ENCODE data around the gene ERCC6L. TPM values are rescaled to one million over a fixed set of nuclear protein-coding genes. Genes with fewer than 3 reads are reported as not detected.

Gene ERCC6L
- total RNA-seq, 4 donors from 2014 or later = 0.13 to 0.81 (median 0.34) TPM; not detected in 1

GRCh38 chrX:72273718-72274117 lies 34.9 kb upstream of the ERCC6L start:
- intact Hi-C loops (cut with DNase I; ENCODE audit: low total_unique reads) = no loop called here
- H3K4me3 ChIP-seq (ENCODE audit: low read depth, poor library complexity, severe bottlenecking) = no peak overlapping the region
- WGBS, 2 donors = 85 to 86% methylated on average over 6 of the region's 6 CpGs
- no peak for TF ChIP-seq POLR2A (IDR thresholded peaks at IDR 0.05)
- TF ChIP-seq CTCF (IDR thresholded peaks at IDR 0.05) = no peak
- DNase-seq (ENCODE audit: low spot score in 2 of 2) = no peak

DNA sequence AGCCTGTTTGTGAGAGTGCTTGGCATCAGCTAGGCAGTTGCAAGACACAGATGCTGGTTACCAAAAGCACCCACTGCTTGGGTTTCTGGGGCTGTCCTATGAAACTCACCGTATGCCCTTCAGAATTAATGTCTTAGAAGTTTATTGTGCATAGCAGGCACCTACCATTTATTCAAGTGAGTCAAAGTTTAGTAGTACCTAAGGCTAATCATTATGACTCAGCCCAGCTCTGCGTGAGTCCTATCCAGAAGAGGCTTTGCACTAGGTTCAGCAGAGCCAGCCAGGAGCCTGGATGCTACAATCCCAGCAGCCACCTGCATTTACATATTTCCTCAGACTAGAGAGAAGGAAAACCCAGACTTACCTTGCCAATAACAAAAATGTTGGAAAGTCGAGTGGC lies 34.0 kb upstream of the ERCC6L start:
- H3K4me3 ChIP-seq (ENCODE audit: low read depth, poor library complexity, severe bottlenecking) = no peak overlapping the region
- 58 to 65% methylated on average over 3 of the region's 3 CpGs for WGBS, 2 donors
- intact Hi-C loops (cut with DNase I; ENCODE audit: low total_unique reads) = no loop called here
- DNase-seq (ENCODE audit: low spot score in 2 of 2) = no peak
- no peak for TF ChIP-seq CTCF (IDR thresholded peaks at IDR 0.05)
- TF ChIP-seq POLR2A (IDR thresholded peaks at IDR 0.05) = no peak

- no peak for DNase-seq (ENCODE audit: low spot score in 2 of 2)
- intact Hi-C loops (cut with DNase I; ENCODE audit: low total_unique reads) = no loop called here
- TF ChIP-seq POLR2A (IDR thresholded peaks at IDR 0.05) (no peak), CTCF (IDR thresholded peaks at IDR 0.05) (no peak)
- WGBS, 2 donors = 48 to 81% methylated on average over 3 of the region's 3 CpGs
- H3K4me3 ChIP-seq (ENCODE audit: low read depth, poor library complexity, severe bottlenecking) = no peak overlapping the region
These were observed 33.0 kb upstream of the ERCC6L start for GRCh38 chrX:72271812-72272211.

DNA sequence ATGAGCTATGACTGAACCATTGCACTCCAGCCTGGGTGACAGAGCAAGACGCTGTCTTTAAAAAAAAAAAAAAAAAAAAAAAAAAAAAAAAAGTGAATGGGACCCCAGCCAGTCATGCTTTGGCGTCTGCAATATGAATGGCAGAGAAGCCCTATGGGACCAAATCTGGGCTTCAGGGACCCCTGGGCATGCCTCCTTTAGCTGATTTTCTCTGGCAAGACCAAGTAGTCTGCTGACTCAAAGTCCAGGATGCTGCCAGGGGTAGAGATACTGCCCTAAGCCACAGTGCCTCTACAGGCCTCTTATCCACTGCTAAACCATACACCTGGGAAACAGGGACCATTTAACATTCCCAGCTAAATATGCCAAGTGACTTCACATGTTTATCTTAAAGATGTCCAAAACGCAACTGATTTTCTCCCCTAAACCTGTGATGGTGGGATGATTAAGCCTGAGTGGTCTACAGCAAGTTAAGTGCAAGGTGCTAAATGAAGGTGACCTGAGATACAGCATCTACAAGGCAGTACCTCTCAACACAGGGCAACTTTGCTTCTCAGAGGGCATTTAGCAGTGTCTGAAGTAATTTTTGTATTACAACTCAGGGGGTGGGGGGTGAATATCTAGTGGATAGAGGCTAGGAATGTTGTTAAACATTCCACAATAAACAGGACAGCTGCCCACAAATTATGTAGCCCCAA lies 32.4 kb upstream of the ERCC6L start:
- intact Hi-C loops (cut with DNase I; ENCODE audit: low total_unique reads) = no loop called here
- WGBS, 2 donors = 59 to 67% methylated on average over 1 to 3 of the region's 3 CpGs
- no peak for TF ChIP-seq POLR2A (IDR thresholded peaks at IDR 0.05)
- DNase-seq (ENCODE audit: low spot score in 2 of 2) = no peak
- H3K4me3 ChIP-seq (ENCODE audit: low read depth, poor library complexity, severe bottlenecking) = no peak overlapping the region

GRCh38 chrX:72270316-72270866 lies 31.6 kb upstream of the ERCC6L start:
- no peak for TF ChIP-seq CTCF (IDR thresholded peaks at IDR 0.05)
- TF ChIP-seq POLR2A (IDR thresholded peaks at IDR 0.05) = no peak
- whole genome bisulfite sequencing, 2 donors = 74 to 97% methylated on average over 5 of the region's 5 CpGs
- no peak overlapping the region for H3K4me3 ChIP-seq (ENCODE audit: low read depth, poor library complexity, severe bottlenecking)
- intact Hi-C loops (cut with DNase I; ENCODE audit: low total_unique reads) = no loop called here
- DNase-seq (ENCODE audit: low spot score in 2 of 2) = no peak

DNA sequence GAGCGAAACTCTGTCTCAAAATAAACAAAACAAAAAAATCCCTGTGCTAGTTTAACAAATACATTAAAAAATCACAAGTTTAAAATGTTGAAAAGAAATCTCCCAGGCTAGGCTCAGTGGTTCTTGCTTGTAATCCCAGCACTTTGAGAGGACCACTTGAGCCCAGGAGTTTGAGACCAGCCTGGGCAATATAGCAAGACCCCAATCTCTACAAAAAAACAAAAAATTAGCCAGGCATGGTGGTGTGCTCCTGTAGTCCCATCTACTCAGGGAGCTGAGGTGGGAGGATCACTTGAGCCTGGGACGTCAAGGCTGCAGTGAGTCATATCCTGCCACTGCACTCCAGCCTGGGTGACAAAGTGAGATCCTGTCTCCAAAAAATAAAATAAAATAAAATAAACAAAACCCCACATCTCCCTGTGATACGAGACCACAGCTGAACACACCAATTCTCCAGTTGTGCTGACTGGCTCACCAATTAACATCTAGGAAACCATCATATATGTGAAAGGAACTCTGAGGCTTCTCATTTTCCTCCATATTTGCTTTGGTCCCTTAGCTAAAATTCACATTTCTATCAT lies 30.9 kb upstream of the ERCC6L start:
- intact Hi-C loops (cut with DNase I; ENCODE audit: low total_unique reads) = no loop called here
- 47 to 66% methylated on average over 3 of the region's 3 CpGs for WGBS, 2 donors
- TF ChIP-seq POLR2A (IDR thresholded peaks at IDR 0.05) (no peak), CTCF (IDR thresholded peaks at IDR 0.05) (no peak)

More for the DNA sequence above, 30.9 kb upstream of the ERCC6L start:
- DNase-seq (ENCODE audit: low spot score in 2 of 2) = no peak
- H3K4me3 ChIP-seq (ENCODE audit: low read depth, poor library complexity, severe bottlenecking) = no peak overlapping the region

Data from lower leg skin (tissue), 4 donors.